Measurements from ENCODE around the gene CD82. TPM values are rescaled to one million over a fixed set of nuclear protein-coding genes. Genes with fewer than 3 reads are reported as not detected.
A peak's percentile ranks its signal among the peaks of the same experiment; 100 is the strongest.

The CD82 gene
- total RNA-seq, 1 experiment from 2014 or later: 8.2 TPM

DNA sequence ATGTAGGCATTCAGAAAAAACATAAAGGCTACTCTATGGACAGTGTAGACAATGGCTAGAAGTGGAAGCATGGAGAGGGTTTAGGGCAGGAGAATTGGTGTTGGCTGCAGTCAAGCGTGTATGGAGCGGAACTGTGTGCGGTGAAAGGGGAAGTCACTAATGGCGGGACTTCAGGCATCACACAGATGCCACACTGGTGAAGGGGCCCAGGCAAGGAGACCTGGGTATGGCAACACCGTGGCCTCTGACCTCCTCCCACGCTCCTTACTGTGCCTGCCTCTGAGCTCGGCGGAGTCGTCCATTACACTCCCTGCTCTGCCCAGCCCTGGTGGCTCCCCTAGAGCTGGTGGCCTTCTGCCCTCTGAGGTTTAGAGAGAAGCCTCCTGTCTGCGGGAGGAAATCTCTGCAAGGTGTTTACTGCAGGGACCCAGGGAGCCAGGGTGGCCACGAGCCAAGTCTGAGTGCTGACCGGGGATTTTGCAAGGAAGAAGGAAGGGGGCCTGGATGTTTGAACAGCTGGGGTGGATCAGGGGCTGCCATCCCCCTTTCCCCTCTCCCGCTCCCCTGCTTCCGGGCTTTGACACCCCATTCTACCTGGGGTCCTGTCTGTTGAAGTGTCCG, 86.2 kb downstream of the CD82 start:
- BruUV-seq (replicated peaks): no TSS peak
- Histone ChIP-seq H3K4me1 (ENCODE audit: insufficient read depth, low read length, poor library complexity, severe bottlenecking) (no peaks in the 10 kb centered on the region), H3K4me3 (ENCODE audit: low read depth, low read length, poor library complexity, severe bottlenecking) (no peak overlapping the region), H3K9me3 (ENCODE audit: low read depth, low read length, poor library complexity, severe bottlenecking) (no peaks in the 10 kb centered on the region), H3K27me3 (replicated peaks; ENCODE audit: insufficient read depth, low read depth, low read length, poor library complexity) (peaks cover 33% of the 10 kb centered on the region), H3K36me3 (ENCODE audit: insufficient read depth, low read length, poor library complexity, severe bottlenecking) (no peaks in the 10 kb centered on the region), H3K27ac (ENCODE audit: low read depth, low read length, poor library complexity, severe bottlenecking) (no peak overlapping the region)
- CTCF ChIA-PET: no interaction called here
- TF ChIP-seq EZH2 (IDR thresholded peaks at IDR 0.05; ENCODE audit: borderline replicate concordance, low read depth, low read length, poor library complexity, severe bottlenecking): no peak
- TF ChIP-seq, protein P1, sequence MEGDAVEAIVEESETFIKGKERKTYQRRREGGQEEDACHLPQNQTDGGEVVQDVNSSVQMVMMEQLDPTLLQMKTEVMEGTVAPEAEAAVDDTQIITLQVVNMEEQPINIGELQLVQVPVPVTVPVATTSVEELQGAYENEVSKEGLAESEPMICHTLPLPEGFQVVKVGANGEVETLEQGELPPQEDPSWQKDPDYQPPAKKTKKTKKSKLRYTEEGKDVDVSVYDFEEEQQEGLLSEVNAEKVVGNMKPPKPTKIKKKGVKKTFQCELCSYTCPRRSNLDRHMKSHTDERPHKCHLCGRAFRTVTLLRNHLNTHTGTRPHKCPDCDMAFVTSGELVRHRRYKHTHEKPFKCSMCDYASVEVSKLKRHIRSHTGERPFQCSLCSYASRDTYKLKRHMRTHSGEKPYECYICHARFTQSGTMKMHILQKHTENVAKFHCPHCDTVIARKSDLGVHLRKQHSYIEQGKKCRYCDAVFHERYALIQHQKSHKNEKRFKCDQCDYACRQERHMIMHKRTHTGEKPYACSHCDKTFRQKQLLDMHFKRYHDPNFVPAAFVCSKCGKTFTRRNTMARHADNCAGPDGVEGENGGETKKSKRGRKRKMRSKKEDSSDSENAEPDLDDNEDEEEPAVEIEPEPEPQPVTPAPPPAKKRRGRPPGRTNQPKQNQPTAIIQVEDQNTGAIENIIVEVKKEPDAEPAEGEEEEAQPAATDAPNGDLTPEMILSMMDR (conservative IDR thresholded peaks at IDR 0.05; ENCODE audit: low read depth, low read length): no peak
- POLR2A ChIA-PET (ENCODE audit: low non-redundant PET): no interaction called here
- no peak for DNase-seq (ENCODE audit: low spot score)
- intact Hi-C loops (cut with micrococcal nuclease; ENCODE audit: unreplicated experiment): no loop called here

DNA sequence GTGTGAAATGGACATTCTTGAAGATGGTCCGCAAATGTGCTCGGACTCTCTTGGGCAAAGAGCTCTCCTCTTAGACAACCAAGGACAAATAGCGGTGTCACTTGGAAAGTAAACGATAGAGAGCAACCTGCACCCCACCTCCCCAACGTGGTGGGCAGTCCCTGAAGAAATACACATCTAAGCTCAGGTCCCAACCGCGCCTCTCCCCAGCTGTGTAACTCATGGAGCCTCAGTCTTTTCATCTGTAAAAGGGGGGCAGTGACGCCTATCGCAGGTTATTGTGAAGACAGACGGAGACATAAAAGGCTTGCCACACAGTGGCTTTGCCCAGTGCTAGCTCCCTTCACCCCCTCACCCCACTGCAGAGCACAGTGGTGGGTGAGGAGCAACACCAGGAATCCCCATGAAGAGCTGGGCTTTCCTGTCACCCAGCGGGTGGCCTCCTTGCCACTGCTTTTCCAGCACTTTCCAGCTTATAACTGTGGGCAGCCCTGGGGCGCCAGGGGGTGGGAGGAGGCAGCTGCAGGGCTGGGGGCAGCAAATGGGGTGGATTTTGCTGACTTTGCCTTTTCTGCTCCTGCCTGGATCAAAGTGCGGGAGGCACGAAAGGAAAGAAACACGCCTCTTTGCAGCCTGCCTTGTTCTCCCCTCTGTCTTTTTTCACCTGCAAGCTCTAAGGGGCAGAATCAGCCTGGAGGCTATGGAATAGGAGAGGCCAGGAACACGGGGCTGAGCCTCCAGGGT, 87.6 kb downstream of the CD82 start:
- ChIA-PET CTCF (interaction anchor here (0.5 kb wide), 1 partner anchor 256 kb away, joined by 3 read pairs; no protein-coding TSS in a partner anchor), POLR2A (ENCODE audit: low non-redundant PET) (no interaction called here)
- DNase-seq (ENCODE audit: low spot score): peak; percentile 41
- intact Hi-C loops (cut with micrococcal nuclease; ENCODE audit: unreplicated experiment): no loop called here
- no peak for TF ChIP-seq EZH2 (IDR thresholded peaks at IDR 0.05; ENCODE audit: borderline replicate concordance, low read depth, low read length, poor library complexity, severe bottlenecking)
- TF ChIP-seq, protein P1 (conservative IDR thresholded peaks at IDR 0.05; ENCODE audit: low read depth, low read length): no peak
- Histone ChIP-seq H3K4me1 (ENCODE audit: insufficient read depth, low read length, poor library complexity, severe bottlenecking) (no peaks in the 10 kb centered on the region), H3K4me3 (ENCODE audit: low read depth, low read length, poor library complexity, severe bottlenecking) (no peak overlapping the region), H3K9me3 (ENCODE audit: low read depth, low read length, poor library complexity, severe bottlenecking) (no peaks in the 10 kb centered on the region), H3K27me3 (replicated peaks; ENCODE audit: insufficient read depth, low read depth, low read length, poor library complexity) (peaks cover 27% of the 10 kb centered on the region), H3K27ac (ENCODE audit: low read depth, low read length, poor library complexity, severe bottlenecking) (no peak overlapping the region), H3K36me3 (ENCODE audit: insufficient read depth, low read length, poor library complexity, severe bottlenecking) (no peaks in the 10 kb centered on the region)
- no TSS peak for BruUV-seq (replicated peaks)

- CTCF ChIA-PET: no interaction called here
- TF ChIP-seq, protein P1 (conservative IDR thresholded peaks at IDR 0.05; ENCODE audit: low read depth, low read length): no peak
- TF ChIP-seq EZH2 (IDR thresholded peaks at IDR 0.05; ENCODE audit: borderline replicate concordance, low read depth, low read length, poor library complexity, severe bottlenecking): no peak
- no peak overlapping the region for H3K4me3 ChIP-seq (ENCODE audit: low read depth, low read length, poor library complexity, severe bottlenecking)
- no peak for DNase-seq (ENCODE audit: low spot score)
- no peaks in the 10 kb centered on the region for H3K9me3 ChIP-seq (ENCODE audit: low read depth, low read length, poor library complexity, severe bottlenecking)
- POLR2A ChIA-PET (ENCODE audit: low non-redundant PET): no interaction called here
- no peak overlapping the region for H3K27ac ChIP-seq (ENCODE audit: low read depth, low read length, poor library complexity, severe bottlenecking)
- intact Hi-C loops (cut with micrococcal nuclease; ENCODE audit: unreplicated experiment): no loop called here
- peaks cover 17% of the 10 kb centered on the region for H3K27me3 ChIP-seq (replicated peaks; ENCODE audit: insufficient read depth, low read depth, low read length, poor library complexity)
- H3K36me3 ChIP-seq (ENCODE audit: insufficient read depth, low read length, poor library complexity, severe bottlenecking): no peaks in the 10 kb centered on the region
- H3K4me1 ChIP-seq (ENCODE audit: insufficient read depth, low read length, poor library complexity, severe bottlenecking): no peaks in the 10 kb centered on the region
- BruUV-seq (replicated peaks): no TSS peak
Measured at GRCh38 chr11:44654057-44654456, 88.6 kb downstream of the CD82 start.

Data from A673 (cell line).